Measurements from ENCODE around the gene ANKRD12.

DNA sequence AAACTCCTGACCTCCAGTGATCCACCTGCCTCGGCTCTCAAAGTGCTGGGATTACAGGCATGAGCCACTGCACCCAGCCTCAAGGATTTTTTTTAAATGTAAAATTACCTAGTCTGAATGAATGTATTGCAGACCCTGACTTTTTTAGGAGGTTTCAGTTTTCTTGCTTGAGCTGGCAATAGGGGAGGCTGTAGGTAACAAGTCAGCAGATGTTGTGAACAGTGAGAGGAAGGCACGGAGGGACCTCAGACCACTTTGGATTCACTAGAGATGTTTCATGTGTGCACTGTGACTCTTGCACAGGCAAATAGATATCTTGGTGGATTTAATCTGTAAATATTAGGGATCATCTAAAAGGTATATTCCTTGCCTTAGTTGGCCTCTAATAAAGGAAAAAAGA is 27.7 kb upstream of the ANKRD12 start:
- TF ChIP-seq, protein P1, sequence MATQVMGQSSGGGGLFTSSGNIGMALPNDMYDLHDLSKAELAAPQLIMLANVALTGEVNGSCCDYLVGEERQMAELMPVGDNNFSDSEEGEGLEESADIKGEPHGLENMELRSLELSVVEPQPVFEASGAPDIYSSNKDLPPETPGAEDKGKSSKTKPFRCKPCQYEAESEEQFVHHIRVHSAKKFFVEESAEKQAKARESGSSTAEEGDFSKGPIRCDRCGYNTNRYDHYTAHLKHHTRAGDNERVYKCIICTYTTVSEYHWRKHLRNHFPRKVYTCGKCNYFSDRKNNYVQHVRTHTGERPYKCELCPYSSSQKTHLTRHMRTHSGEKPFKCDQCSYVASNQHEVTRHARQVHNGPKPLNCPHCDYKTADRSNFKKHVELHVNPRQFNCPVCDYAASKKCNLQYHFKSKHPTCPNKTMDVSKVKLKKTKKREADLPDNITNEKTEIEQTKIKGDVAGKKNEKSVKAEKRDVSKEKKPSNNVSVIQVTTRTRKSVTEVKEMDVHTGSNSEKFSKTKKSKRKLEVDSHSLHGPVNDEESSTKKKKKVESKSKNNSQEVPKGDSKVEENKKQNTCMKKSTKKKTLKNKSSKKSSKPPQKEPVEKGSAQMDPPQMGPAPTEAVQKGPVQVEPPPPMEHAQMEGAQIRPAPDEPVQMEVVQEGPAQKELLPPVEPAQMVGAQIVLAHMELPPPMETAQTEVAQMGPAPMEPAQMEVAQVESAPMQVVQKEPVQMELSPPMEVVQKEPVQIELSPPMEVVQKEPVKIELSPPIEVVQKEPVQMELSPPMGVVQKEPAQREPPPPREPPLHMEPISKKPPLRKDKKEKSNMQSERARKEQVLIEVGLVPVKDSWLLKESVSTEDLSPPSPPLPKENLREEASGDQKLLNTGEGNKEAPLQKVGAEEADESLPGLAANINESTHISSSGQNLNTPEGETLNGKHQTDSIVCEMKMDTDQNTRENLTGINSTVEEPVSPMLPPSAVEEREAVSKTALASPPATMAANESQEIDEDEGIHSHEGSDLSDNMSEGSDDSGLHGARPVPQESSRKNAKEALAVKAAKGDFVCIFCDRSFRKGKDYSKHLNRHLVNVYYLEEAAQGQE (IDR thresholded peaks at IDR 0.05; ENCODE audit: unreplicated experiment): no peak
- TF ChIP-seq, protein P2, sequence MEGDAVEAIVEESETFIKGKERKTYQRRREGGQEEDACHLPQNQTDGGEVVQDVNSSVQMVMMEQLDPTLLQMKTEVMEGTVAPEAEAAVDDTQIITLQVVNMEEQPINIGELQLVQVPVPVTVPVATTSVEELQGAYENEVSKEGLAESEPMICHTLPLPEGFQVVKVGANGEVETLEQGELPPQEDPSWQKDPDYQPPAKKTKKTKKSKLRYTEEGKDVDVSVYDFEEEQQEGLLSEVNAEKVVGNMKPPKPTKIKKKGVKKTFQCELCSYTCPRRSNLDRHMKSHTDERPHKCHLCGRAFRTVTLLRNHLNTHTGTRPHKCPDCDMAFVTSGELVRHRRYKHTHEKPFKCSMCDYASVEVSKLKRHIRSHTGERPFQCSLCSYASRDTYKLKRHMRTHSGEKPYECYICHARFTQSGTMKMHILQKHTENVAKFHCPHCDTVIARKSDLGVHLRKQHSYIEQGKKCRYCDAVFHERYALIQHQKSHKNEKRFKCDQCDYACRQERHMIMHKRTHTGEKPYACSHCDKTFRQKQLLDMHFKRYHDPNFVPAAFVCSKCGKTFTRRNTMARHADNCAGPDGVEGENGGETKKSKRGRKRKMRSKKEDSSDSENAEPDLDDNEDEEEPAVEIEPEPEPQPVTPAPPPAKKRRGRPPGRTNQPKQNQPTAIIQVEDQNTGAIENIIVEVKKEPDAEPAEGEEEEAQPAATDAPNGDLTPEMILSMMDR (conservative IDR thresholded peaks at IDR 0.05; ENCODE audit: low read depth in 2 of 2): no peak
- TF ChIP-seq CREB1 (CRISPR knock-in tag; IDR thresholded peaks at IDR 0.05; ENCODE audit: low read depth) (no peak), POLR2AphosphoS5 (IDR thresholded peaks at IDR 0.05; ENCODE audit: low read depth) (no peak)
